Measurements from ENCODE around the gene LRRC14B.

- TF ChIP-seq CTCF (tag by site-specific recombination; IDR thresholded peaks at IDR 0.05) = no peak
- no peak for TF ChIP-seq ZBTB17 (tag by site-specific recombination; IDR thresholded peaks at IDR 0.05)
Measured at GRCh38 chr5:155651-156410, 35.5 kb upstream of the LRRC14B start.
